NOMO-1 treated with dmso at 0.1 percent for 144 hours (cell line): ENCODE measurements around the gene AGTRAP.

Experiments
- DNase-seq: peaks from one replicate; lab custom pipeline; 2025; ENCODE audit not compliant: unreplicated experiment; lab: John Stamatoyannopoulos, UW

The AGTRAP gene

DNA sequence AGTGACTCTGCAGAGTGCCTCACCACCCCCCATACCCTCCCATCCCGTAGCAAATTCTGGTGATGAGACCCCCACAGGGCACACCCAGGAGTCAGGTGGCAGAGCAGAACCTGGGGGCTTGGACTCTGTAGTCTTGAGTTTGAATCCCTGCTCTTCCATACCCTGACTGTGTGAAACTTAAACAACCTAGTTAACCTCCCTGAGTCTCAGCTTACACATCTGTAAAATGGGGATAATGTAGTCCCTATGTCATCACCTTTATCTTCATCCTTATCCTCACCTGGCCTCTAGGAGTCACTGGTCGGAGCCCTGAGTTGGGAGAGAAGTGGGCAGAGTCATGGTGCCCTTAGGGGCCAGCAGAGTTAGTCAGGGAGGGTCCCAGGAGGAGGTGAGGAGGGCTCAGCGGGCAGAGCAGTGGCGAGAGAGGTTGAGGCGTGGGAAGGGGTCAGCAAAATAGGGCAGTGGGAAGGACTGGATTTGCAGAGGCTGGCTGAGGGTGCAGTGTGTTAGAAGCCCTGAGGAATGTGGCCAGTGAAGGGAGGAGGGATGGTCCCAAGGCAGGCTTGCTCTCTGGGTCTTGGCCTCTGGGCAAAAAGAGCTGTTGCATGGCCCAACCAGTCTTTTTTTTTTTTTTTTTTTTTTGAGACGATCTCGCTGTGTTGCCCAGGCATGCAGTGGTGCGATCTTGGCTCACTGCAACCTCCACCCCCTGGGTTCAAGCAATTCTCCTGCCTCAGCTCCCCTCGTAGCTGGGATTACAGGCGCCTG lies 44.6 kb downstream of the AGTRAP start:
- no peak for DNase-seq

DNA sequence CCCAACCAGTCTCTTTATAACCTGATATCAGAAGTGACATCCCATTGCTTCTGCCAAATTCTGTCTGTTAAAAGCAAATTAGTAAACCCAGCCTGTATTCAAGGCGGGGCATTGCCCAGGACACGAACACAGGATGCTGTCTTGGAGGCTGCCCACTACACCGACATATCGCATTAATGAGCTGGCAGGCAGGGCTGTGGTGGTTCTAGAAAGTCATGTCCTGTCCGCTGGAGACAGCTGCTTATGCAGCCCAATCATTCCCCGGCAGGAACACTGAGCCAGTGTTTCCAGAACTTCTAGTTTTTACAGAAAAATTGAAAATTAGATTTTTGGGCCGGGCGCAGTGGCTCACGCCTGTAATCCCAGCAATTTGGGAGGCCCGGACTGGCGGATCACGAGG lies 45.4 kb downstream of the AGTRAP start:
- DNase-seq = no peak

DNA sequence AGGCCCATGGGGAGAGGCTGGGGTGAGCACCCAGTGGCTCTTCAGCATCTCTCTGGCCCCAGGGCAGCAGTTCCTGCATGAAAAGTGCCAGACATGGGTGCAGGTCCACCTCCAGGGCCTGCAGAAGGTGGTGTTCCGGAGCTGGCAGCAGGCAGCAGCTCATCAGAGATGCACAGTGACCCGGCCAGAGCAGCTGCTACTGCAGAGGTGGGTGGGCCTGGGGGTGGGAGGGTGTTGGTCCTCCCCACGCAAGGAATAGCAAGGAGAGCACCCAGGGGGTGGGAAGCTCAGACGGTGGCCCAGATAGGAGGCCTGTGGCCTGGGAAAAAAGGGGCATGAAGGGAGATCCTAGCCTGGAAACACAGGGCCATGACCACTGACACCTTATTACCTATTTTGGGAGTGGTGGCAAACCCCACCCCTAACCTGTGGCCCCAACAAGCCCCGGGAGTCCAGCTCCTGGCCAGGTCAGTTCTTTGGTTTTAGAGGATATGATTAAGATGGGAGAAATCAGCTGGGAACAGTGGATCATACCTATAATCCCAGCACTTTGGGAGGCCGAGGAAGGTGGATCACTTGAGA lies 46.3 kb downstream of the AGTRAP start:
- no peak for DNase-seq

DNA sequence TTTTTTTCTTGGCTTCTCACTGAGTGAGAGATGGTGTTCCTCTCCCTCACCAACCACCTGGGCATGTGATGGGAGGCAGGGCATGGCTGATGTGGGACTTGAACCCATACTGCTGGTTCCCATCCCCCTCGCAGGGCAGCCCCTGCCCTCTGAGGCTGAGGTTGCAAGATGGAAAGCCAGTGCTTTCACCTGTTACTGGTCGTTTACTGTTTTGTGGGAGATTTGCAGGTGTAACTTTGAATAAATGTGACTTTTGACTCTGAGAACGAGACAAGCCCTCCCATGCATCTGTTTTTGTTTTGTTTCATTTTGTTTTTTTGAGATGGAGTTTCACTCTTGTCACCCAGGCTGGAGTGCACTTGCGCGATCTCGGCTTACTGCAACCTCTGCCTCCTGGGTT lies 47.6 kb downstream of the AGTRAP start:
- no peak for DNase-seq

DNA sequence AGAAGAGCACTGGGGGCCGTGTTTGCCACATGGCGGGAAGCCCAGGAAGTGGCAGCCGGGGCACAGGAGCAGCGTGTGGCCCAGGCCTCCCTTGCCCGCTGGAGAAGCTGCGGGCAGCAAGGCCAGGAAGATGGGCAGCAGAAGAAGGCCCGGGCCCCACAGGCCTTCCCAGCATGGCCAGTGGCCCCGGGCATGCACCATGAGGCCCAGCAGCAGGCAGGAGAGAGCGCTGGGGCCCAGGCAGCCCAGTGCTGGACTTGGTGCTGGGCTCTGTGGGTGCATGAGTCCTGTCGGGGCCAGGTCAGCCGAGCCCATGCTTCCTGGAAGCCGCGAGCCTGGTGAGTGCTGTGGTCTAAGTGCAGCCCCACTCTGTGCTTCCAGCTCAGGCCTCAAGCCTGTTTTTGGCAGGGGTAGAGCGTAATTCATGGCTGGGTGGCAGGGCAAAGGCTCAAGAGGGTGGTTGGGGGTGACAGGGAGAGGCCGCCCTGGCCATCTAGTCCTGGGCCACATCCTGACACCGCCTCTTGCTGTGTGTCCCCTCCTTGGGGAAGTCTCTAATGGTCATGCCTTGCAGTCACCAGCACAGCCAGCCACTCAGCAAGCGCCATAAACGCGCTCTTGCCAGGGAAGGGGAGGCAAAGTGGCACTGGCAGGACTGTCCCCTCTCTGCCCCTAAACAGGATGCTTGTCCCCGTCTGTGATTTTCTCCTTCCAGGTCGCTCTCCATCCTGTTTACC lies 48.5 kb downstream of the AGTRAP start:
- DNase-seq = no peak

DNA sequence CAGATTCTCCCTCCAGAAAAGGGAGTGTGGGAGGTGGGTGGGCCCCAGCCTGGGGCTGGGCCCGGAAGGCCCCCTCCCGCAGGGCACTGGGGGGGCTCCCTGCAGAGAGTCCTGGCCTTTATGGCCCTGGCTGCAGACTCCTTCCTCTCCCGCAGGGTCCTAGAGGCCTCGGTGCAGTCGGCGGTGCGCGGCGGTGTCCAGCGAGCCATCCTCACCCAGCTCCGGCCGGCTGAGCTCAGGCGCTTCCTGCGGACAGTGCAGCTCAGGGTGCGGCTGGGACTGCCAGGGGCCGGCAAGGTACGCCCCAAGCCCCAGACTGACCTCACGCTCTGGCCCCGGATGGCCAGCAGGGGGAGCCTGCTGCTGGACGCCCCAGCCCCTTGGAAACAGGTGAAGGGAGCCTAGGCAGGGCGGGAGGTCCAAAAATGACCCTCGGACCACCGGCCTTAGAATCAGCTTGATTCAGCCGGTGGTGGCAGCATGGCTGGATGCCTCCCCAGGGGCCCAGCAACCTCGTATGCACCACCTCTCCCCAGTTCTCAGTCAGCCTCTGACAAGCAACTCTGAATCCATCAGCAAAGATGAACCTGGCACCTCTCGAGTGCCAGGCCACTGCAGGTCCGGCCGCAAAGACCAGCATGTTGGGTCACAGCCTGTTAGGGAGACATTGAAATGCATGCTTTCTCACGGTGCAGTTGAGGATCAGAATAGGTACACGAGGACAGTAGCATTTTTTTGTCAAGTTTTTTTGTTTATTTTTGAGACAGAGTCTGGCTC lies 49.2 kb downstream of the AGTRAP start:
- DNase-seq = no peak

DNA sequence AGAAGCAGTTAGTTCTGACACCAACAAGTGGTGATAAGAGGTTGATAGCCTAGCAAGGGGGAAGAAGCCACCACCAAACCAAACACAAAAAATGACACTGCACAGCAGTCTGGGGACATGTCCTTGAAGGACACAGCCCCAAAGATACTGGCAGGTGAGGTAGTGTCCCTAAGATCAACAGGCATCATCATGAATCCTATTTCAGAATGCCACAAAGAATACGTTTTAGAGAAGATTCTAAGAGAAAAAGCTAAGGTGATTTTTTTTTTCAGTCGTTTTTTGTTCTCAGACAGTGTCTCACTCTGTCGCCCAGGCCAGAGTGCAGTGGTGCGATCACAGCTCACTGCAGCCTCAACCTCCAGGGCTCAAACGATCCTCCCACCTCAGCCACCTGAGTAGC lies 50.2 kb downstream of the AGTRAP start:
- DNase-seq = no peak

DNA sequence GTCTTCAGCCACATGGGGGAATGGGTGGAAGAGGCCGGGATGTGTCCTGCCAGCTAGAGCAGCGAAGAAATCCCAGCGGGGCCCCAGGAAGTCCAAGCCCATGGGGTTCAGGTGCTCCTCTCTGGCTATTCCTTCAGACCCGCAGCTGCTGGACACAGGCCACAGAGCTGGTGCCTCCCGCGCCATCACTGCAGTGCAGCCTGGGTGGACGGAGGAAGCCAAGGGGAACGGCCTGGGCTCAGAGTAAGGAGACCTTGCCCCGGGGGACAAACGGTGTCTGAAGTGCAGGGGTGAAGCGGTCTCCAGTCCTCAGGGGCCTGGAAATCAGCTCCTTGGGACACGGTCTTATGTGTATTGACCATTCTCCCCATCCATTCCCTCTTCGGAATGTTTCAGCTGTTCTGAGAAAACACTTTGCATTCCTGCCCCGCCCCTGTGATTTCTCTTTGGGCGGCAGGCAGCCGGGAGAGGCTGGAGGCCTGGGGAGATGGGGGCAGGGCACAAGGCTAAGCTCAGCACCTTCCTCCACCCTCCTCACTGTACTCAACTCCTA lies 51.4 kb downstream of the AGTRAP start:
- DNase-seq = no peak

DNA sequence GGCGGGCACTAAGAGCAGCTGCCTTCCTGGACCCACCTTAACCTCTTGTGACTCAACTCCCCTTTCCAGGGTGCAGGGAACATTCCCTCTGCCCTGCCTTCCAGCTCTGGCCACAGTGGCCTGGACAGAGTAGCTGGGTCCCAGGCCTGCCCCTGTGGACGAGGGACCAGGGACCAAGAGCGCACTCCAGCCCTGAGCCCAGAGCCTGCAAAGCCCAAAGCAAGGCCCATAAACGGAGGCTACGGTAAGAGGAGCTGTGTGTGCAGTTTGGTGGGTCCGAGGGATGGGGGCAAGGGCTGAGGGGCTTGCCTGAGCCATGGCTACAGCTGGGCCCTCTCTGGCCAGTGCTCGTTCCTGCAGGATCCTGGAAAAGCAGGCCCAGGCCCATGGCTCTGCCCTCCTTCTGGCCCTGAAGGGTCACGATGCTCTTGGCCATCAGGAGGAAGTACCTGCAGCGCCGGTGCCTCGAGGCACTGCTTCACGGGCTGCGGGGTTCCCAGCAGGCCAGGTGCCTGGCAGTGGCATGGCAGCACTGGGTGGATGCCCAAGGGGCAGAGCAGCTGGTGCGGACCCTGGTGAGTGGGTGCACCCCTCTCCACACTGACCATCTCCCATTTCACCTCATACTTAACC lies 52.0 kb downstream of the AGTRAP start:
- DNase-seq = no peak

DNA sequence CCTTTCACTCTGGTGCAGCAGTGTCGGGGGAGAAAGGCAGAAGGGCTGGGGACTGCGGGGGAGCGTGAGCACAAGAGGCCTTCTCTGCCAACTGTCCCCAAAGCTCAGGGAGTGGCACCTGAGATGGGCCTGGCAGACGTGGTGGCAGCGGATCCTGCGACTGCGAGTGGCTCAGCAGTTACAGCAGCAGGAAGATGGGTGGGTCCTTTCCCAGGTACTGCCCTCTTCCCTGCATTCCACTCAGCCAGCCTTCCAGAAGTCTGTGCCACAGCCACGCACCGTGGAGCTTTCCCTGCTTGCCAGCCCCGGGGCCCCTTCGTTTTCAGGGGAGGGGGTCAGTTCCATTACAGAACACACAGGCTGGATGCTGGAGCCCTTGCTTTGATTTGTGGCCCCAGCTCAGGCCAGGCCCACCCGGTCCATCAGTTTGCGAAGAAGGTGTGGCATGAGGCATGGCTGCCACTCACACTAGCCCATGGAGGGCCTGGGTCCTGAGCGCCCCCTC lies 52.7 kb downstream of the AGTRAP start:
- DNase-seq = no peak

DNA sequence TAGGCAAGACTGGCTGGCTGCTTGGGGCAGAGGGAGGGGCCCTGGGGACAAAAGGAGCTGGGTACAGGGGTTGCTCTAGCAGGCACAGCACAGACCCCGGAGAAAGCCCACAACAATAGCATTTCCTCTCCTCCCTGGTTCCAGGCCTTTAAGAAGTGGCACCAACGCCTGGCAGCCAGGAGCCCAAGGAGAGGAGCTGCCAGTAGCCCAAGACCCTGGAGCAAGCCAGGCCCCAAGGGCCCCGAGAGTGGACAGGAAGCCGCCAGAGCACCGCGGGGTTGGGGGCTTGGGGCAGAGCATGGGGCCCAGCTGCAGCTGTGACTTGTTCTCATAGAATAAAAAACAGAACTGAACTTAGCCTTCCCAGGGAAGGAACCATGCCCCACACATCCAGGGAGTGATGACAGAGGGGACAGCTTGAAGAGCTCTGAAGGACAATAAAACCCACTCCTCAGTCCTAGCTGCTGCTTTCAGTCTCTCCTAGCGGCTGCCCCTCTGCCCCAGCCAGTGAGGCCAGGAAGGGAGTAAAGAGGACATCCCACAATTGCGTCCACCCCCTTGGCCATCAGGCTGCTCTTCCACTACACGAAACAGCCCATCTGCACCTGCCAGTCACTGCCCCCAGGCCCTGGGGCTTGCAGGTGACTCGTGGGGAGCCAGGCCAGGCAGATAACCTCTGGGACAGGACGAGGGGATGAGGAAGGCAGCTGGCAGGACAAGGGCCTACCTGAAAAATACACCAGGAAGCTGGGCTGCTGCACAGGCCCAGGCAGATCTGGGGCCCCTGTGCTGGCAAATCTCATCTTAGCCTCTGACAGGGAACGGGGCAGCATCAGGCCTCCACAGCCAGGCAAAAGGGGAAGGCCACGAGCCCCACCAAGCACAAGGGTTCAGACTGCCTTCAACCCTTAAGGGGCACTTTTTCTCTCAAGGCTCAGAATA lies 53.5 kb downstream of the AGTRAP start:
- no peak for DNase-seq

DNA sequence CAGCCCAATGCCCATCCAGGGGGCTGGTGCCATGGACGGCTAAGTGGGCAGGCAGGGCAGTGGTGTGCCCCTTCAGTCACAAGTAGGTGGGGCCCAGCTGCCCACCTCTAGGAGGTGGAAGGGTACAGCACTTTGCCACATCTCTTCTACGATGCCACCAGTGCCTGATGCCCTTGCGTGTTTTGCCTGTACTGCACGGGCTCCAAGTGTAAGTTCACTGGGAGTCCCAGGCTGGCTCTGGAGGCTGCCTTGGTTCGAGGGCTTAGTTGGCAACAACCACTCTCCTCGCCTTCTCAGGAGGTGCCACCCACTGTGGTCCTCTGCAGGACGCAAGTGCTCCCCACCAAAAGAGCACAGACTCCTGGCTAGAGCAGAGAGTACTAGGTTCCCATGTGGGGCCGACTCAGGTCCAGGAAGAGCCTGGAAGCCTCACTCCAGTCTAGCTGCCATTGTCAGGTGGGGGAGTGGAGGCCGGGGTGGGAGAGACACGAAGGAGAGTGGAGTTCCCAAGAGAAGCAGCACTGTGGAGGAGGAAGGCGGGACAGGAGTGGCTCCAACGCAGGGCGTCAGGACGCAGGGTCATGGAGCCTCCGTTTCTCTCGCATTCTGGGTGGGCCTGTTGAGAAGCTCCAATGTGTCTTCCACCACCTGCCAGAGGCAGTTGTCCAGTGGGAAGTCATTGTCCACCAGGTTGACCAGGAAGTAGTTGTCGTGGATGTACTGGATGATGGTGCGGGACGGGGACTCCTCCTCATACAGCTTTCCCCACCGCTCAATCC lies 54.4 kb downstream of the AGTRAP start:
- DNase-seq = no peak

DNA sequence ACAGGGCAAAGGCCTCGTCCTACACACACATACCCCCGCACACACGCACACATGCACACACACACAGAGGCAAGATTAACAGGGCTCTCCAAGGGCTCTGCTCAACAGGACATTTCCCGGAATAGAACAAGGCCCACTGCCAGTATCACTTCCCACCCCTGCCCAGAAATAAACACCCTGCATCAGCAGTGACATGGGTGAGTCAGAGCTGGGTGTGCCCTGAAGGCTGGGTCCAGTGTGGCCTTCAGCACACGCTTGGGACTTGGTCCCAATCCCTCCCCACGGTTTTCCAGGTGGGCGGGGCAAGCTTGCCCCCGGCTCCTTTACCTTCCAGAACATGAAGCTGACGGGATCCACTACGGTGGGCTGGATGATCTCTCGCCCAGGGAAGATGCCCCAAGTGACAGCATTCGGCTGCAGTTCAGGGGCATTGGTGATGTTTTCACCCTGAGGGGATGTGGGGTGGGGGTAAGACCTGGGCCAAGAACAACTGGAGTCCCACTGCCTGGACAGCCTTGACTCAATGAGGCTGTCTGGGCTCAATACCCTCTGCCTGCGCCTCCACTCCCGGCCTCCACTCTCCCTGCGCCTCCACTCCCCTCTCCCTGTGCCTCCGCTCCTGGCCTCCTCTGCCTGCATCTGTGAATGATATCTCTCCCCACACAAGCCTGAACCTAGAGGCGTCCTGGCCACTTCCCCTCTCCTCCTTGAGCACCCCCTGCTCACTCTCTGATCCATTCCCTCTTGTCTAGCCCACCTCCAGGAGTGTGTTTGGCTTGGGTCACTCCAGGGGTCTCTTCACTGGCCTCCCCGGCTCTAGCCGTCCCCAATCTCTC lies 55.2 kb downstream of the AGTRAP start:
- DNase-seq = peak; percentile 58

DNA sequence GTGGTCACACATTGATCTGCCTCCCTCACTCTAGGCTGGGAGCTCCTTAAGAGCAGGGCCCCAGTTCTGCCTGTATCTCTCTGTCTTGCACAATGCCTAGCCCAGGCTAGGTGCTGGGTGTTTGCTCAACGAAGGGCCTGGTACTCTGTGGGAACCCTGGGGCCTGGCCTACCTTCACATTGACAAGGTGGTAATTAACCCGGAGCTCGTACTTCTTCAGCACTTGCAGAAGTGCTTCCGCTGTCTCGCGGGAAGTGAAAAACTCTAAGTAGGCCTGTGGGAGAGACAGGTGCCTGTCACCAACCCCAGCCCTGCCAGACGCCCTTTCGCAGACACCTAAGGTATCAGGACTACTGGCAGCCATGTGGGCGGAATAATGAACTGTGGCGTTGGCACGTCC lies 56.2 kb downstream of the AGTRAP start:
- DNase-seq = no peak

DNA sequence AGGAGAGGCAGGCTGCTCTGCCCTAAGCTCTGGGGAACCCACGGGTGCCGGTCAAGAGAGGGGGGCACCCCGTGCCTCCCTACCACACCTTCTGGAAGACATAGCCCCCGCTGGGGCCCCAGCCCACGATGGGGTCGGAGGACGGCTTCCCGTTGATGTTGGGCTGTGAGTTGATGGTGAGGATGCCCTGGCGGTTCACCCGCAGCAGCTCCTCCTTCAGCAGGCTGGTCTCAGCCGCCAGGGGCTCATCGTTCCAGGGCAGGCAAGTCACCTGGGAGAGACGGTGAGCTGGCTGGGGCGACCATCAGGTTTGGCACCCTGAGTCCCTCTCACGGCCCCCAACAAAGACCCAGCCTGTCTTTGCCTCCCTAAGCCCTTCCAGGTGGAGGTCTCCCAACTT lies 57.9 kb downstream of the AGTRAP start:
- DNase-seq = no peak

DNA sequence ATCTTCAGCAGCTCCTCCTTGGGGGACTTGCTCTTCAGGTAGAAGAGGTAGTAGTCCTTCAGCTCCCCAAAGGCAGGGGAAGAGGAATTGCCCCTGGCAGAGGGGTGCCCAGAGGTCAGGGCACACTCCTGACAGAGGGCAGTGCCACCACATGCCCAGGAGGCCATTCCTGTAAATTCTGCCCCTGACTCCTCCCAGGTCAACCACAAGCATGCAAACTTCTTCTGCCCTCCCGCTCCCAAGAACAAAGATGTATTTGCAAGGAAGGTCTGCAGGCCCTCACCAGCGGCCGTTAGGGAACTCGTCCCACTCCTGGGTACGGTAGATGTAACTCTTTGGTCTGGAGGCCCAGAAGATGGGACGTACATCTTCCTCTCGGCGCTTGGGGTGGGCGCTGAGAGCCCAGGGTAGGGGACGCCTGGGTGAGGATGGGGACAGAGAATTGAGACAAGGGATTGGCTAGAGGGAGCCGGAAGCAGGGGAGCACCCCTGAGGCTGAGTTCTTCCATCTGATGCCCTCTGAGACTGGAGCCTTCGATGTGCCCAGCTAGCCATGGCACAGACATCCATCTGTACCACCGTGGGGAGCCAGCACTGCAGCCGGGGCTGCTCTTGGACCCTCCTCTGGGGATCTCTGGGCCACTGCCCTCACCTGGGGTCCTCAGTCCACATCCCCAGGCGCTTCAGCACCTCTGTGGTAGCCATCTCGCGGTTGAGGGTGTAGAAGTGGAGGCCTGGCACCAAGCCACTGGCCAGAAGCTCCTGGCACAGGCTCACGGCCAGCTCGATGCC lies 58.7 kb downstream of the AGTRAP start:
- DNase-seq = no peak
